GM20000 (cell line): ENCODE data around the gene CHCHD1.

Source experiments
- DNase-seq: peaks from one replicate; pipeline ENCODE4 v3.0.0; 2012; ENCODE audit warnings: low spot score
- CTCF ChIP-seq: IDR thresholded peaks from 2 replicates; pipeline ENCODE4 v1.5.1; 2012; ENCODE audit warnings: mild to moderate bottlenecking, control low read depth; ENCODE audit errors: extremely low read depth, missing control alignments

Gene CHCHD1

GRCh38 chr10:73743327-73743904 lies 38.4 kb upstream of the CHCHD1 start:
- TF ChIP-seq CTCF: no peak
- no peak for DNase-seq

- no peak for TF ChIP-seq CTCF
- peak; percentile 92 for DNase-seq
Measured at GRCh38 chr10:73743905-73744663, 37.8 kb upstream of the CHCHD1 start, which contains the start of gene SEC24C. TSS of gene SEC24C (plus strand) at chr10:73744372. CDS start at chr10:73746833, 2,461 bp downstream.

DNA sequence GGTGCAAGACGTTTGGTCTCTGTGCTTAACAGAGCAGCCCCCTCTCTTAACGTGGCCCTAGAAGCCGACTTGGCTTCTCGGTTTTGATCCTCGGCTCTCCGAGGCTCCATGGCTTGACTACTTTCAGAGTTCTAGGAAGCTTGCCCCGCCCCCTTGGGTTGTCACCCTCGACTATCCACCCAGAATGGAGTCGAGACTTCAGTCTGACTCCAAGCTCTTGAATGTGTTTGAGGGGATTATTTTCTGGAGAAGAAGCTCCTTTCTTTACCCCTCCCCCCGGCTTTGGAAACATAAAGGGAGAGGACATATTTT lies 37.2 kb upstream of the CHCHD1 start:
- no peak for TF ChIP-seq CTCF
- peak; percentile 46 for DNase-seq

DNA sequence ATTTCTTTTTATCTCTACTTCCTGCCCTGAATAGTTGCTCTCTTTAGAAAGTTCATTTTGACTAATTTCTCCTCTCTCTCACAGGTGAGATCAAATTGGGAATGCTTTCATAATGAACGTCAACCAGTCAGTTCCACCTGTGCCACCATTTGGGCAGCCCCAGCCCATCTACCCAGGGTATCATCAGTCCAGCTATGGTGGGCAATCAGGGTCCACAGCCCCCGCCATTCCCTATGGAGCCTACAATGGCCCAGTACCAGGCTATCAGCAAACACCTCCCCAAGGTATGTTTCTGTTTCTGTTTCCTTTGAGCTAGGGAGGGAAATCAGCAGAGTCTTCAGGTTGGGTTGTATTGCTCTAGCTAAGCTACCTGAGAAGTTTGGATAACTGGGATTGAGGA lies 35.1 kb upstream of the CHCHD1 start:
- TF ChIP-seq CTCF: no peak
- DNase-seq: no peak

DNA sequence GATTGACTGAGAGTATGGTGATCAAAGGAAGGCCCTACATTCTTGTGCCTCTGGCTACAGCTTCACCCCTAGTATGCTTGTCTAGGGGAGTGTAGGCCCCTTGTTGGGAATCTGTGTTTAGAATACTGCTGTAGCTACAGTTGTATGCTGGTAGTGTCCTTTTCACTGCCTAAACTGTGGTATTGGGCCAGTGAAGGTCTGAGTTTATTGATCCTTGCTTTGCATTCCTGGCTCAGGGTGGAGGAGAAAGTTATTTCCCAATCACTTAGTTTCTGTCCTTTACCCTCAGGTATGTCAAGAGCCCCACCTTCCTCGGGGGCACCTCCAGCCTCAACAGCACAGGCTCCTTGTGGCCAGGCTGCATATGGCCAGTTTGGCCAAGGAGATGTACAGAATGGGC lies 31.0 kb upstream of the CHCHD1 start:
- DNase-seq: no peak

DNA sequence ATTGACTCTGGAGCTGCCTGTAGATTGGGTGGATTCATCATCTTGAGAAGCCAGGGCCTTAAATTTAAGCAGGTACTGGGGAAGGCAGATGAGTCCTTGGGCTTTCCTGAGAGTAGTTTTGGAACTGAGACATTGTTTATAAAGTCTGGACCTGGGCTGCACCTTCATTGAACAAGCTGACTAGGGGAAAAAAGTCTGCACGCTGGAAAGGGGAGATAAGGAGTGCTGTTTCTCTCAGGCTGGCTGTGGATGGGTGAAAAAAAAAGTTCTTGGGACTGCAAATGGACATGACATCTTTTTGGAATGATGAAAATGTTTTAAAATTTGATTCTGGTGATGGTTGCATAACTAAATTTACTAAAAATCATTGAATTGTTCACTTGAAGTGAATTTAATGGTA lies 25.7 kb upstream of the CHCHD1 start:
- TF ChIP-seq CTCF: no peak

More for the DNA sequence above, 31.0 kb upstream of the CHCHD1 start:
- TF ChIP-seq CTCF: no peak

DNA sequence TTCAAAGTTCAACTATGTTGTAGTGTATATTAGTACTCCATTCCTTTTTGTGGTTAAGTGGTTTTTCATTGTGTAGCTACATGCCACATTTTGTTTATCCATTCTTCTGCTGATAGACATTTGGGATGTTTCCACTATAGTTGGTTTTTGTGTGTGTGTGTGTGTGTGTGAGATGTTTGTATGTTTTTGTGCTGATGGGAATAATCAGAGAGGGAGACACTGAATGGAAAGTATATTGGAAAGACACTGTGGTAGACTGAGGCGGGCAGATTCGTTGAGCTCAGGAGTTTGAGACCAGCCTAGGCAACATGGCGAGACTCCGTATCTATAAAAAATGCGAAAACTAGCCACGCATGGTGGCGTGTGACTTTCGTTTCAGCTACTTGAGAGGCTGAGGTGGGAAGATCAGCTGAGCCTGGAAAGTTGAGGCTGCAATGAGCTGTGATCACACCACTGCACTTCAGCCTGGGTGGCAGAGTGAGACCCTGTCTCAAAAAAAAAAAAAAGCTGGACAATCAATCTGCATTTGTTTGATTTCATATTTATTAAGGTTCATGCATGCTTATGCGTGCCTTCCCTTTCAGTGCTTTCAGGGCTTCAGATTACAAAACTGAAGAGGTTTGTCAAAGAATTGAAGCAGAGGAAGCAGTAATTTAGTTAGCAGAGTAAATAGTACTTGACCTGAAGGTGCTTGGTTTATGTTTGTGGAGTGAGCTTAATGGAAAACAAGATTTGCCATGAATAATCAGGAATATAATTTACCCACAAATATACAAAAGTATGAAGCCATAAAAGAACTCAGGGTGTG lies 22.9 kb upstream of the CHCHD1 start:
- TF ChIP-seq CTCF: no peak

More for the DNA sequence above, 25.7 kb upstream of the CHCHD1 start:
- no peak for DNase-seq

More for the DNA sequence above, 22.9 kb upstream of the CHCHD1 start:
- DNase-seq: no peak
